Naive thymus-derived CD8-positive, alpha-beta T cell (primary cell): ENCODE results near the gene MTMR1. TPM values are rescaled to one million over a fixed set of nuclear protein-coding genes. Genes with fewer than 3 reads are reported as not detected.
A peak's percentile ranks its signal among the peaks of the same experiment; 100 is the strongest.

Experiments
- ATAC-seq, 2 donors: fragments of 150-1000 bp; cut with Tn5 transposase in 1 of 2; sonication (Bioruptor Pico), chemical (Tn5 transposase) in 1 of 2; 1 replicate in 1 of 2; 2 replicates in 1 of 2; pipeline ENCODE4 v1.10.0; 2021; ENCODE audit warnings: mild to moderate bottlenecking in 2 of 2, moderate library complexity in 2 of 2
- POLR2A ChIA-PET: fragments of 350-600 bp; sonication (Branson Sonifier 250); formaldehyde crosslinking; loops from one replicate; lab custom pipeline; 2021; ENCODE audit warnings: antibody characterized with exemption; lab: Charles Lee
- DNase-seq, 10 donors: peaks; one replicate each; pipeline versions ENCODE4 v3.0.0 to v3.0.0-alpha.2; 2020 to 2022
- H3K27ac Mint-ChIP-seq, 10 donors: one replicate each; pipeline ENCODE4 v1.8.0; 2020 to 2022; ENCODE audit warnings: mild to moderate bottlenecking in 10 of 10, mixed read lengths in 10 of 10, moderate library complexity in 4 of 10, inconsistent platforms in 1 of 10
- H3K27me3 Mint-ChIP-seq, 5 donors: one replicate each; pipeline ENCODE4 v1.8.0; 2021 to 2022; ENCODE audit warnings: mixed read lengths in 5 of 5
- H3K36me3 Mint-ChIP-seq, 3 donors: one replicate each; pipeline ENCODE4 v1.8.0; 2020 to 2022; ENCODE audit warnings: mixed read lengths in 3 of 3, mild to moderate bottlenecking in 2 of 3, inconsistent platforms in 1 of 3
- H3K4me1 Mint-ChIP-seq, 4 donors: one replicate each; pipeline ENCODE4 v1.8.0; 2021 to 2022; ENCODE audit warnings: mixed read lengths in 4 of 4
- H3K4me3 Mint-ChIP-seq, 10 donors: one replicate each; pipeline ENCODE4 v1.8.0; 2020 to 2022; ENCODE audit warnings: mild to moderate bottlenecking in 10 of 10, mixed read lengths in 10 of 10, moderate library complexity in 6 of 10, inconsistent platforms in 1 of 10
- H3K9me3 Mint-ChIP-seq, 9 donors: one replicate each; pipeline ENCODE4 v1.8.0; 2020 to 2022; ENCODE audit warnings: mixed read lengths in 9 of 9, mild to moderate bottlenecking in 3 of 9, inconsistent platforms in 1 of 9, moderate library complexity in 1 of 9
- polyA plus RNA-seq, 3 donors: library from polyadenylated mRNA; unstranded; fragments of 300-500 nt; fragmentation: Illumina TruSeq; gene quantifications; one replicate each; pipeline ENCODE4 v1.2.3, GENCODE V29; 2021
- total RNA-seq, 8 experiments: library from RNA in 2 of 8; stranded (reverse) in 2 of 8; gene quantifications; one replicate each; pipeline ENCODE4 v1.2.3 and lab custom pipeline; 2021 to 2026

The MTMR1 gene
- total RNA-seq (10 to 100 TPM; 35.7 to 37.4 TPM), polyA plus RNA-seq (10 to 100 TPM; 13.0 to 28.3 (median 21.7) TPM), total RNA-seq (lab: John Stamatoyannopoulos, UW) (62.0 to 94.6 (median 76.5) reads per million in 6 experiments)

GRCh38 chrX:150692831-150693724, at the start of gene MTMR1:
Gene MTMR1 (plus strand): TSS chrX:150693396. CDS start chrX:150693531, 135 bp downstream.
- Mint-ChIP-seq H3K36me3 (peaks cover 0 to 2% (median 0%) of the 10 kb centered on the region in 3 donors), H3K27me3 (no peaks in the 10 kb centered on the region), H3K4me3 (peak within 1 kb of the TSS; percentile 68 to 97 (median 93)), H3K4me1 (peaks cover 21 to 82% (median 69%) of the 10 kb centered on the region in 4 donors), H3K27ac (peak within 1 kb of the TSS; percentile 84 to 99 (median 98)), H3K9me3 (no peaks in the 10 kb centered on the region)
- ATAC-seq (peak; percentile 69 to 71), DNase-seq (peak; percentile 45 to 77 (median 62))
- POLR2A ChIA-PET = interaction anchor here (0.6 to 2.7 kb wide), 11 partner anchors 9 to 754 kb away, joined by 3 to 27 read pairs (median 5); no protein-coding TSS in a partner anchor

- no peaks in the 10 kb centered on the region for H3K27me3 Mint-ChIP-seq
- H3K4me1 Mint-ChIP-seq = no peaks in the 10 kb centered on the region
- no peak overlapping the region for H3K27ac Mint-ChIP-seq
- H3K4me3 Mint-ChIP-seq = no peak overlapping the region
- DNase-seq (no peak), ATAC-seq (no peak)
- H3K9me3 Mint-ChIP-seq = no peaks in the 10 kb centered on the region
- POLR2A ChIA-PET = no interaction called here
- peaks cover 0 to 81% (median 0%) of the 10 kb centered on the region in 3 donors for H3K36me3 Mint-ChIP-seq
These were observed 49.2 kb upstream of the MTMR1 start for GRCh38 chrX:150643958-150644357.

GRCh38 chrX:150644422-150644821, 48.8 kb upstream of the MTMR1 start:
- ATAC-seq = no peak
- Mint-ChIP-seq H3K4me3 (no peak overlapping the region), H3K36me3 (peaks cover 0 to 81% (median 0%) of the 10 kb centered on the region in 3 donors), H3K4me1 (peaks cover 0 to 2% (median 0%) of the 10 kb centered on the region in 4 donors), H3K27me3 (no peaks in the 10 kb centered on the region), H3K27ac (no peak overlapping the region), H3K9me3 (no peaks in the 10 kb centered on the region)
- DNase-seq = no peak
- POLR2A ChIA-PET = no interaction called here

- POLR2A ChIA-PET = no interaction called here
- H3K9me3 Mint-ChIP-seq = no peaks in the 10 kb centered on the region
- ATAC-seq (no peak), DNase-seq (no peak)
- no peak overlapping the region for H3K27ac Mint-ChIP-seq
- H3K4me3 Mint-ChIP-seq = no peak overlapping the region
- H3K4me1 Mint-ChIP-seq = peaks cover 9 to 19% (median 13%) of the 10 kb centered on the region in 4 donors
- H3K36me3 Mint-ChIP-seq = peaks cover 0 to 76% (median 5%) of the 10 kb centered on the region in 3 donors
- H3K27me3 Mint-ChIP-seq = no peaks in the 10 kb centered on the region
These were observed 45.9 kb upstream of the MTMR1 start for GRCh38 chrX:150647331-150647730.

GRCh38 chrX:150648296-150648940, 44.8 kb upstream of the MTMR1 start:
- no peak for DNase-seq
- Mint-ChIP-seq H3K9me3 (no peaks in the 10 kb centered on the region), H3K27me3 (no peaks in the 10 kb centered on the region), H3K4me3 (no peak overlapping the region), H3K36me3 (peaks cover 0 to 81% (median 6%) of the 10 kb centered on the region in 3 donors), H3K27ac (peak overlapping the region in 1 of 10 donors; percentile 14), H3K4me1 (peaks cover 9 to 19% (median 13%) of the 10 kb centered on the region in 4 donors)
- POLR2A ChIA-PET = no interaction called here
- ATAC-seq = no peak

- H3K9me3 Mint-ChIP-seq = no peaks in the 10 kb centered on the region
- H3K27ac Mint-ChIP-seq = peak overlapping the region in 2 of 10 donors; percentile 9 to 27
- peaks cover 0 to 79% (median 6%) of the 10 kb centered on the region in 3 donors for H3K36me3 Mint-ChIP-seq
- no peak for DNase-seq
- H3K4me3 Mint-ChIP-seq = no peak overlapping the region
- no peak for ATAC-seq
- POLR2A ChIA-PET = no interaction called here
- peaks cover 9 to 19% (median 13%) of the 10 kb centered on the region in 4 donors for H3K4me1 Mint-ChIP-seq
- no peaks in the 10 kb centered on the region for H3K27me3 Mint-ChIP-seq
These were observed 43.9 kb upstream of the MTMR1 start for GRCh38 chrX:150649096-150649870.

- ATAC-seq (no peak), DNase-seq (no peak)
- Mint-ChIP-seq H3K27me3 (no peaks in the 10 kb centered on the region), H3K4me3 (peak overlapping the region in 2 of 10 donors; percentile 18 to 46), H3K9me3 (no peaks in the 10 kb centered on the region), H3K27ac (peak overlapping the region in 5 of 10 donors; percentile 37 to 72 (median 65)), H3K36me3 (peaks cover 0 to 69% (median 6%) of the 10 kb centered on the region in 3 donors), H3K4me1 (peaks cover 9 to 19% (median 13%) of the 10 kb centered on the region in 4 donors)
- POLR2A ChIA-PET = interaction anchor here (0.5 kb wide), 1 partner anchor 49 kb away, joined by 3 read pairs; no protein-coding TSS in a partner anchor
These were observed 41.3 kb upstream of the MTMR1 start for GRCh38 chrX:150651906-150652305.

GRCh38 chrX:150655788-150656187, 37.4 kb upstream of the MTMR1 start:
- ATAC-seq (no peak), DNase-seq (no peak)
- POLR2A ChIA-PET = no interaction called here
- Mint-ChIP-seq H3K4me3 (no peak overlapping the region), H3K4me1 (peaks cover 4 to 12% (median 9%) of the 10 kb centered on the region in 4 donors), H3K27me3 (no peaks in the 10 kb centered on the region), H3K36me3 (peaks cover 0 to 60% (median 3%) of the 10 kb centered on the region in 3 donors), H3K27ac (no peak overlapping the region), H3K9me3 (no peaks in the 10 kb centered on the region)

- no peak for ATAC-seq
- H3K36me3 Mint-ChIP-seq = peaks cover 0 to 66% (median 14%) of the 10 kb centered on the region in 3 donors
These were observed 30.1 kb upstream of the MTMR1 start for GRCh38 chrX:150663073-150663472.

GRCh38 chrX:150664290-150664689, 28.9 kb upstream of the MTMR1 start:
- DNase-seq = no peak
- H3K9me3 Mint-ChIP-seq = no peaks in the 10 kb centered on the region
- no peaks in the 10 kb centered on the region for H3K27me3 Mint-ChIP-seq
- H3K4me1 Mint-ChIP-seq = peaks cover 0 to 2% (median 0%) of the 10 kb centered on the region in 4 donors
- H3K27ac Mint-ChIP-seq = no peak overlapping the region
- H3K36me3 Mint-ChIP-seq = peaks cover 0 to 61% (median 17%) of the 10 kb centered on the region in 3 donors
- H3K4me3 Mint-ChIP-seq = no peak overlapping the region
- ATAC-seq = no peak
- POLR2A ChIA-PET = no interaction called here

More at GRCh38 chrX:150663073-150663472, 30.1 kb upstream of the MTMR1 start:
- Mint-ChIP-seq H3K4me1 (no peaks in the 10 kb centered on the region), H3K4me3 (no peak overlapping the region), H3K27ac (no peak overlapping the region), H3K27me3 (no peaks in the 10 kb centered on the region), H3K9me3 (no peaks in the 10 kb centered on the region)
- no peak for DNase-seq
- POLR2A ChIA-PET = no interaction called here

GRCh38 chrX:150676221-150676620, 17.0 kb upstream of the MTMR1 start:
- POLR2A ChIA-PET = no interaction called here
- H3K4me1 Mint-ChIP-seq = peaks cover 0 to 2% (median 0%) of the 10 kb centered on the region in 4 donors
- H3K27me3 Mint-ChIP-seq = peaks cover 0 to 5% (median 0%) of the 10 kb centered on the region in 5 donors
- peaks cover 0 to 2% (median 0%) of the 10 kb centered on the region in 9 donors for H3K9me3 Mint-ChIP-seq
- no peak overlapping the region for H3K27ac Mint-ChIP-seq
- ATAC-seq = no peak
- H3K36me3 Mint-ChIP-seq = peaks cover 0 to 16% (median 2%) of the 10 kb centered on the region in 3 donors
- no peak overlapping the region for H3K4me3 Mint-ChIP-seq
- no peak for DNase-seq

GRCh38 chrX:150680974-150681373, 12.2 kb upstream of the MTMR1 start:
- H3K36me3 Mint-ChIP-seq = no peaks in the 10 kb centered on the region
- H3K4me1 Mint-ChIP-seq = peaks cover 5 to 7% (median 6%) of the 10 kb centered on the region in 4 donors
- POLR2A ChIA-PET = no interaction called here
- H3K27me3 Mint-ChIP-seq = peaks cover 0 to 5% (median 0%) of the 10 kb centered on the region in 5 donors
- peak overlapping the region in 1 of 10 donors; percentile 21 for H3K27ac Mint-ChIP-seq
- no peak overlapping the region for H3K4me3 Mint-ChIP-seq
- H3K9me3 Mint-ChIP-seq = peaks cover 0 to 2% (median 0%) of the 10 kb centered on the region in 9 donors
- DNase-seq = no peak
- no peak for ATAC-seq
